Activated gamma-delta T cell treated with Interleukin-2 at 50 U/mL for 16 hours (primary cell): ENCODE measurements around the gene STX4.

Source experiments
- DNase-seq: peaks from one replicate; pipeline ENCODE4 v3.0.0-alpha.2; 2020

Gene STX4

DNA sequence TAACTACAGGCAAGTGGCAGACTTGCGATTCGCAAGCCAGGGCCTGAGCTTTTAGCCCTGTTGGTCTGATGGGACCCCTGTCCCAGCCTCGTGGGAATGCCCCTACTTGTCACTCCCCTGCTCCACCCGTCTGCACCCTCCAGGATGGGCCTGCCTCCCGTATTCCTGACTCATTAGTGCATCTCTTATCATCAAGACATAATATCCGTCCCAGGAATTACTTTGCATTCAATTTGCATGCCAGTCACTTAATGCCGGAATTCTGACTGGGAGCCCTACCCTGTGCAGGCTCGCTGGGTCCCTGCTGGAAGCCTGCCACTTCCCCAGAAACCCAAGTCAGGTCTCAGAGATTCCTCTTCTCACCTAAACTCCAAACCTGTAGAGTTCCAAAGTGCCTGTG, 52.1 kb downstream of the STX4 start:
- DNase-seq: no peak

- DNase-seq: no peak
These were observed 52.7 kb downstream of the STX4 start for GRCh38 chr16:31085873-31086628.

DNA sequence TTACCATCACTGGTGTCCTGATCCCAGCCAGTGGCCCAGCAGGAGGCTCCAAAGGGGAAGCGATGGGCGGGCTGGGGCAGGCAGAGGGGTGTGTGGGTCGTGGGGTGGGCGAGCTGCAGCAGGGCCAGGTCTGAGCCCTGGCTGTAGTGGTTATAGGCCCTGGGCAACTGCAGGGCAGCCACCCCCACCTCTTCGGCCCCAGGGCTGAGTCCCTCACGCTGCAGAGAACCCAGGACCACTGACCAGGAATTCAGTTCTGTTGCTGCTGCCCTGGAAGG, 53.2 kb downstream of the STX4 start:
- DNase-seq: no peak

GRCh38 chr16:31087481-31087880, 54.1 kb downstream of the STX4 start:
- DNase-seq: no peak

DNA sequence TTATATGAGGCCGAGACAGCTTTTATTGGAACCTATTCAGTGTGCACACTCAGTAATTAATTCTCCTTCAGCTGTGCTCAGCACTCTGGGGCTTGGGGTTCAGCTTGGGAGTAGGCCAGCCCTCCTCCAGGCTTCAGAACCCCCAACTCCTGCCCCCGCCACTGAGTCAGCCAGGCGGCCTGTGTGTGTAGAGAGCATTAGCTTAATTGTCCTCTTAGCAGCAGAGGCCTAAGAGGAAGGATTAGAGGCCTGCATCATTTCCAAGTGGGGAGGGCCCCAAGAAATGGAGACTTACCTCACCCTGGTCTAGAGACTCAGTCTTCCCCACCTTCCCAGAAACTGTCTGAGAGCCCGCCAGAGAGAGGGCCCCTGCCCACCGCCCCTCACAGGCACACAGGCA, 54.6 kb downstream of the STX4 start:
- no peak for DNase-seq

DNA sequence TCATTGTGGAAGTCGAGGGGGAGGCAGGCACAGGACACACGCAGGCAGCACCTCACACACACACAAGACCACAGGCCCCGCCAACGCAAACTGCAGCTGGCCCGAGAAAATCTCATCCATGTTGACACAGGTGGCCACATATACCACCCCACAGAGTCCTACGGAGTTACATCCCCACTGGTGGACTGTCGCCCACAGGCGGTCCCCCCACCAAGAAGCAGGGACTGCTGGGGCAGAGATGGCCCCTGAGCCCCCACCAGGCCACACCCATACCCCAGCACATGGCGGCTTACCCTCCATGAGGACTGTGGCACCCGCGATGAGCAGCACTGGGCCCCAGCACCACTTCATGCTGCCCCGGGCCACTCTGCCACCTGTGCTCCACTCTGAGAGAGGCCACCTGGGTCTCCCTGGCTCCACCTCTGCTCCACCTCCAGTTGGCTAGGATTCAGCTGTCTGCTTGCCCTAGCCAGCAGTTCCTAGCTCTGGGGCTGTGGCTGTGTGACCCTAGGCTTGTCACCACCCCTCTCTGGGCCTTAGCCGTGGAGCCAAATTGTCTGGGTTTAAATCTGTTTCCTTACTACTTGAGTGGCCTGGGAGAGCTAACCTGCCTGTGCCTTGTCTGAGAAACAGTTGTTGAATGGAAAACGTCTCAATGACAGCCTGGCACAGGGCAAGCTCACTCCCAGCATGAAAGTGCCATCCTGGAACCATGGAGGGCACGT, 55.3 kb downstream of the STX4 start, which contains the start of gene PRSS53:
PRSS53 (minus strand) TSS at position 485 of the 725 bp plus-strand sequence; CDS start at position 351, 134 bp downstream.
- no peak for DNase-seq

- DNase-seq: no peak
These were observed 55.8 kb downstream of the STX4 start for GRCh38 chr16:31089199-31089598.
